Thymus (tissue), 11 donors: ENCODE measurements around the gene GZMH. TPM values are rescaled to one million over a fixed set of nuclear protein-coding genes. Genes with fewer than 3 reads are reported as not detected.
"Not testable (repeated sequence)": the region's sequence is repeated elsewhere in the genome, so short reads cannot be mapped to it uniquely, and the experiment has no call there.

Experiments
- DNase-seq, 9 donors: peaks; one replicate each; pipeline ENCODE4 v3.0.0-alpha.2; 2013; ENCODE audit warnings: low spot score in 9 of 9, low read depth in 6 of 9, missing footprints in 1 of 9
- H3K27ac ChIP-seq, 2 donors: one replicate each; pipeline ENCODE4 v1.5.1; 2013; ENCODE audit warnings: control low read depth in 1 of 2, low read depth in 1 of 2, low read length in 1 of 2, mild to moderate bottlenecking in 1 of 2, moderate library complexity in 1 of 2
- H3K27me3 ChIP-seq, 2 donors: one replicate each; pipeline ENCODE4 v1.5.1; 2013; ENCODE audit warnings: low read length in 1 of 2; ENCODE audit not compliant: control insufficient read depth in 2 of 2, insufficient read depth in 1 of 2
- H3K36me3 ChIP-seq, 2 donors: one replicate each; pipeline ENCODE4 v1.5.1; 2013; ENCODE audit warnings: low read length in 1 of 2, mild to moderate bottlenecking in 1 of 2, moderate library complexity in 1 of 2; ENCODE audit not compliant: control insufficient read depth in 2 of 2, insufficient read depth in 2 of 2
- H3K4me1 ChIP-seq, 2 donors: one replicate each; pipeline ENCODE4 v1.5.1; 2013; ENCODE audit warnings: low read length in 2 of 2; ENCODE audit not compliant: control insufficient read depth in 2 of 2, insufficient read depth in 2 of 2
- H3K4me3 ChIP-seq, 2 donors: one replicate each; pipeline ENCODE4 v1.5.1; 2013; ENCODE audit warnings: low read length in 2 of 2, control low read depth in 1 of 2, mild to moderate bottlenecking in 1 of 2
- H3K9me3 ChIP-seq, 2 donors: one replicate each; pipeline ENCODE4 v1.5.1; 2013; ENCODE audit warnings: low read length in 1 of 2, mild to moderate bottlenecking in 1 of 2; ENCODE audit not compliant: control insufficient read depth in 2 of 2, insufficient read depth in 1 of 2
- WGBS: extraction: QIAGEN DNeasy Blood & Tissue Kit; methylation state at CpG from one replicate; pipeline ENCODE4 v1.1.7; 2013; 5-methylcytosine and 5-hydroxymethylcytosine counted together
- polyA plus RNA-seq: library from polyadenylated mRNA; stranded (reverse); fragments of 200-250 nt; gene quantifications from one replicate; pipeline ENCODE4 v1.2.3, GENCODE V29; 2013
- total RNA-seq: library from RNA; stranded (reverse); fragments of 120-200 nt; gene quantifications from one replicate; pipeline ENCODE4 v1.2.4, GENCODE V29; 2013
- donor health status: healthy.

The GZMH gene
- total and polyA plus RNA-seq, 2 donors, result 0.57 to 3.1 TPM

DNA sequence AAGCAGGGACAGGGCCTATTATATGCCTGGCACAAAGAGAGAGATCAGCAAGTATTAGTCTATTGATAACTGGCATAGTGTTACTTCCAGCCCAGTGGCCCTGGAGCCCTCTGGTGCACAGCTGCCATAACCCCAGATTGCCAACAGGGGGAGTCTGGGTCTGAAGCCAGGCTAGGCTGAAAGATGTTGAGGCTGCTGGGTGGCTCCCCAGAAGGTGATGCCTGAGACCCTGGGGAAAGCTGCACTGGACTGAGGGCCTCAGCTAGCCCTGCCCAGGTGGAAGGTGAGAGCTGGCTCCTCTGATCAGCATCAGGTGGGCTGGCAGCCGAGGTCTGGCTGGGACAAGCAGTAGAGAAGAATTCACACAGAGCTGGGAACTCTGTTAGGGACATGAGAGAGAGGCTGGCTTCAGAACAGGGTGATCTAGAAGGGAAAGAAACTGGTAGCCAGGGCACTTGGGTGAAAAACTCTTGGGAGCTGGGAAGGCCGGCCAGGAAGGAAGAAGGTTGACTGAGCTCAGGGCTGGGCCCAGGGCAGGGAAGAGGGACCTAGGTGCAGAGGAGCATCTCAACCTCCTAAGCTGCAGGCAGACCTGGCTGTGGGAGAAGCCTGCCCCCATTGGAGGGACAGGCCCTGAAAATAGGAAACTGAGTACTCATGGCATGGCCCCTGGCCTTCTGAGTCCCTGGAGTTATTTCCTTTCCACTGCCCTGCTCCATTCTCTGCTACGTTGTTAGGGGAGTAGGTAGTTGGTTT, 3.9 kb downstream of the GZMH start:
- no peak overlapping the region for H3K27ac ChIP-seq
- no peaks in the 10 kb centered on the region for H3K36me3 ChIP-seq
- H3K4me3 ChIP-seq, result no peak overlapping the region
- H3K9me3 ChIP-seq, result no peaks in the 10 kb centered on the region
- DNase-seq, result peak in 7 of 9 donors; percentile 19 to 69 (median 46)
- H3K27me3 ChIP-seq, result no peaks in the 10 kb centered on the region
- peaks cover 0 to 30% of the 10 kb centered on the region in 2 donors for H3K4me1 ChIP-seq
- 93% methylated on average over 3 of the region's 3 CpGs for WGBS

DNA sequence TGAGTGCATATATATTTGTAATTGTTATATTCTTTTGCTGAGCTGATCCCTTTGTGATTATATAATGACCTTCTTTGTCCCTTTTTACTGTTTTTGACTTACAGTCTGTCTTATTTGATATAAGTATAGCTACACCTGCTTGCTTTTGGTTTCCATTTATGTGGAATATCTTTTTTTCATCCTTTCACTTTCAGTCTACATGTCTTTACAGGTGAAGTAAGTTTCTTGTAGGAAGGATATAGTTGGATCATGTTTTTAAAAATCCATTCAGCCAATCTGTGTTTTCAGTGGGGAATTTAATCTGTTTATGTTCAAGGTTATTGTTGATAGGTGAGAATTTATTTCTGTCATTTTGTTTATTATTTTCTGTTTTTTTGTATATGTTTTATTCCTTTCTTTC, 12.1 kb downstream of the GZMH start:
- no peaks in the 10 kb centered on the region for H3K4me1 ChIP-seq
- DNase-seq, result no peak
- H3K4me3 ChIP-seq, result no peak overlapping the region
- H3K27me3 ChIP-seq, result no peaks in the 10 kb centered on the region
- no peak overlapping the region for H3K27ac ChIP-seq
- no peaks in the 10 kb centered on the region for H3K36me3 ChIP-seq
- no peaks in the 10 kb centered on the region for H3K9me3 ChIP-seq

GRCh38 chr14:24595073-24595808, 14.2 kb downstream of the GZMH start:
- Histone ChIP-seq H3K4me3 (no peak overlapping the region), H3K36me3 (no peaks in the 10 kb centered on the region), H3K4me1 (no peaks in the 10 kb centered on the region), H3K27ac (no peak overlapping the region), H3K9me3 (no peaks in the 10 kb centered on the region), H3K27me3 (no peaks in the 10 kb centered on the region)
- 93% methylated on average over 3 of the region's 3 CpGs for WGBS
- no peak for DNase-seq

GRCh38 chr14:24591004-24591403, 18.5 kb downstream of the GZMH start:
- H3K36me3 ChIP-seq, H3K27ac ChIP-seq, DNase-seq, H3K9me3 ChIP-seq, H3K27me3 ChIP-seq, H3K4me3 ChIP-seq, H3K4me1 ChIP-seq: not testable (repeated sequence)
- WGBS, result 93% methylated on average over 2 of the region's 2 CpGs

GRCh38 chr14:24584402-24584801, 25.1 kb downstream of the GZMH start:
- WGBS, result over 99% methylated on average over 3 of the region's 3 CpGs
- not testable (repeated sequence) for H3K9me3 ChIP-seq, H3K4me1 ChIP-seq, H3K4me3 ChIP-seq, H3K27me3 ChIP-seq, H3K36me3 ChIP-seq, DNase-seq, H3K27ac ChIP-seq

GRCh38 chr14:24578558-24578957, 30.9 kb downstream of the GZMH start:
- peaks cover 0 to 2% of the 10 kb centered on the region in 2 donors for H3K4me1 ChIP-seq
- no peak overlapping the region for H3K4me3 ChIP-seq
- no peaks in the 10 kb centered on the region for H3K27me3 ChIP-seq
- WGBS, result 98% methylated on average over 2 of the region's 2 CpGs
- no peak for DNase-seq
- H3K9me3 ChIP-seq, result no peaks in the 10 kb centered on the region
- no peak overlapping the region for H3K27ac ChIP-seq
- H3K36me3 ChIP-seq, result no peaks in the 10 kb centered on the region

- no peak overlapping the region for H3K27ac ChIP-seq
- no peaks in the 10 kb centered on the region for H3K36me3 ChIP-seq
- DNase-seq, result no peak
- 92% methylated on average over 5 of the region's 5 CpGs for WGBS
- no peak overlapping the region for H3K4me3 ChIP-seq
- H3K27me3 ChIP-seq, result no peaks in the 10 kb centered on the region
- peaks cover 0 to 2% of the 10 kb centered on the region in 2 donors for H3K4me1 ChIP-seq
- no peaks in the 10 kb centered on the region for H3K9me3 ChIP-seq
Measured at GRCh38 chr14:24576771-24577170, 32.7 kb downstream of the GZMH start.

DNA sequence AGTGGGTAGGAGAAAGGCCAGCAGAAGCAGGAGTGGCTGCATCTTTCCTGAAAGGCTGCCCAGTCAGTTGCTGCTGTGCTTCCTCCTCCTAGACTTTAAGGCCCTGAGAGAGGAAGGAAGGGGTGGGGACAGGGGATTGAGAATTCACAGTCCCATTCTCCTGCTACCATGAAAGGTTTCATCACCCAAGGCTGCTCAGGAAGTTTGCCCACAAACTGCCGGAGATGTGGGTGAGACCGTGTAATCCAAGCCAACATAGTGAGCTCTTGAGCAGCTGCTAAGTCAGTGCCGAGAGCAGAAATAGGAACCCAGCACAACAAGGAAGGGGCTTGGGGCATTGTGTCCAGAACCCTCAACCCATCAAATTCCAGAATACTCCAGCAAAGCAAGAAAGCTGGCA, 33.3 kb downstream of the GZMH start, which contains the start of gene CTSG:
Gene CTSG, minus strand, starts transcription at position 69 of the 400 bp plus-strand sequence. Its CDS starts 27 bp downstream, at position 42.
- no peak within 1 kb of the TSS for H3K4me3 ChIP-seq
- DNase-seq, result peak in 1 of 9 donors; percentile 22
- H3K36me3 ChIP-seq, result no peaks in the 10 kb centered on the region
- peaks cover 0 to 2% of the 10 kb centered on the region in 2 donors for H3K4me1 ChIP-seq
- no peak within 1 kb of the TSS for H3K27ac ChIP-seq
- H3K9me3 ChIP-seq, result no peaks in the 10 kb centered on the region
- WGBS, result 9% methylated on average over 3 of the region's 3 CpGs
- H3K27me3 ChIP-seq, result no peaks in the 10 kb centered on the region

DNA sequence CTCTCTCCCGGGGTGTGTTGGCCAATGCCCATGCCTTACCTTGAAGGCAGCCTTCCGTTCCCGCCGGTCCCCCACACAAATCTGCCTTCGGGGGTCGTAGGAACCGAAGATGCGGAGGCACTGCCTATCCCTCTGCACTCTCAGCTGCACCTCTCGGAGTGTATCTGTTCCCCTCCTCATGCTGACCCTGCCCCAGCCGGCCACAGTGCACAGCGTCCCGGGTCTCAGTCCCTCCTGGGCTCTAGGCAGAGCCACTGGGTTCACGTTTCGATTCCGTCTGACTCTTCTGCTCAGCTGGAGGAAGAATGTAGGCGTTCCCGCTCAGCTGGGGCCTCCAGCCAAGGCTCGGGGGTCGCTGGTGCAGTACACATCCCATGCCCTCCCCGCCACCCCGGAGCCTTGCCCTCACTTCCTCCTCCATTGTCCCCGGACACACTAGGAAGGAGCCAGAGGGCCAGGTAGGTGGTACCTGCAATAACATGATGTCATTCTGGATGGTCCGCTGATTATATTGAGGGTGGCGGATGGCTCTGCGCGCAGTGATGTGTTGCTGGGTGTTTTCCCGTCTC, 35.2 kb downstream of the GZMH start:
- Histone ChIP-seq H3K9me3 (no peaks in the 10 kb centered on the region), H3K27me3 (no peaks in the 10 kb centered on the region), H3K4me1 (peaks cover 0 to 2% of the 10 kb centered on the region in 2 donors), H3K4me3 (no peak overlapping the region), H3K36me3 (no peaks in the 10 kb centered on the region), H3K27ac (no peak overlapping the region)
- DNase-seq, result no peak
- WGBS, result 96% methylated on average over 27 of the region's 27 CpGs
